Activated CD4-positive, alpha-beta T cell treated with anti-CD3 and anti-CD28 coated beads, Interleukin-2, amount 10 ng/mL, durations not matched to agents 24 days and 14 days (primary cell): ENCODE data around the gene ACCSL. TPM values are rescaled to one million over a fixed set of nuclear protein-coding genes. Genes with fewer than 3 reads are reported as not detected.

Experiments used
- DNase-seq: peaks from one replicate; pipeline ENCODE4 v3.0.0; 2022
- H3K27ac Mint-ChIP-seq: one replicate; pipeline ENCODE4 v1.8.0; 2022; ENCODE audit warnings: mild to moderate bottlenecking, mixed read lengths
- H3K27me3 Mint-ChIP-seq: one replicate; pipeline ENCODE4 v1.8.0; 2022; ENCODE audit warnings: mixed read lengths
- H3K36me3 Mint-ChIP-seq: one replicate; pipeline ENCODE4 v1.8.0; 2022; ENCODE audit warnings: low read depth, mild to moderate bottlenecking, mixed read lengths
- H3K4me1 Mint-ChIP-seq: one replicate; pipeline ENCODE4 v1.8.0; 2021; ENCODE audit warnings: mixed read lengths
- H3K4me3 Mint-ChIP-seq: one replicate; pipeline ENCODE4 v1.8.0; 2022; ENCODE audit warnings: mild to moderate bottlenecking, moderate library complexity, mixed read lengths
- H3K9me3 Mint-ChIP-seq: one replicate; pipeline ENCODE4 v1.8.0; 2021; ENCODE audit warnings: mixed read lengths
- intact Hi-C: fragments of 100-400 bp; cut with micrococcal nuclease; formaldehyde crosslinking; loops from one replicate; pipeline ENCODE4 v1.15.1; 2023
- total RNA-seq: library from RNA; stranded (reverse); gene quantifications from 2 replicates; pipeline ENCODE4 v1.2.3, GENCODE V29; 2022

The ACCSL gene
- not detected in 2 replicates for total RNA-seq

GRCh38 chr11:44047931-44048431 lies at the start of gene ACCSL:
Gene ACCSL, plus strand, starts transcription at chr11:44047981. Its CDS starts 56 bp downstream, at chr11:44048037.
- H3K27me3 Mint-ChIP-seq = peaks cover 10% of the 10 kb centered on the region
- no peaks in the 10 kb centered on the region for H3K4me1 Mint-ChIP-seq
- H3K9me3 Mint-ChIP-seq = no peaks in the 10 kb centered on the region
- no peak for DNase-seq
- intact Hi-C loops = no loop called here
- no peak within 1 kb of the TSS for H3K27ac Mint-ChIP-seq
- no peaks in the 10 kb centered on the region for H3K36me3 Mint-ChIP-seq
- no peak within 1 kb of the TSS for H3K4me3 Mint-ChIP-seq

GRCh38 chr11:43998308-43998707 lies 49.5 kb upstream of the ACCSL start:
- H3K36me3 Mint-ChIP-seq = no peaks in the 10 kb centered on the region
- intact Hi-C loops = no loop called here
- H3K27me3 Mint-ChIP-seq = no peaks in the 10 kb centered on the region
- no peak for DNase-seq
- no peaks in the 10 kb centered on the region for H3K4me1 Mint-ChIP-seq
- no peaks in the 10 kb centered on the region for H3K9me3 Mint-ChIP-seq
- H3K4me3 Mint-ChIP-seq = no peak overlapping the region
- H3K27ac Mint-ChIP-seq = no peak overlapping the region

GRCh38 chr11:44000731-44001130 lies 47.0 kb upstream of the ACCSL start:
- no peak for DNase-seq
- H3K27me3 Mint-ChIP-seq = no peaks in the 10 kb centered on the region
- no peak overlapping the region for H3K4me3 Mint-ChIP-seq
- H3K9me3 Mint-ChIP-seq = no peaks in the 10 kb centered on the region
- H3K36me3 Mint-ChIP-seq = no peaks in the 10 kb centered on the region
- H3K4me1 Mint-ChIP-seq = no peaks in the 10 kb centered on the region
- intact Hi-C loops = no loop called here
- no peak overlapping the region for H3K27ac Mint-ChIP-seq

GRCh38 chr11:44002191-44003093 lies 45.3 kb upstream of the ACCSL start:
- no peaks in the 10 kb centered on the region for H3K9me3 Mint-ChIP-seq
- H3K4me3 Mint-ChIP-seq = no peak overlapping the region
- H3K36me3 Mint-ChIP-seq = no peaks in the 10 kb centered on the region
- intact Hi-C loops = no loop called here
- no peak overlapping the region for H3K27ac Mint-ChIP-seq
- no peak for DNase-seq
- no peaks in the 10 kb centered on the region for H3K27me3 Mint-ChIP-seq
- H3K4me1 Mint-ChIP-seq = no peaks in the 10 kb centered on the region

GRCh38 chr11:44003736-44004451 lies 43.9 kb upstream of the ACCSL start:
- H3K4me1 Mint-ChIP-seq = no peaks in the 10 kb centered on the region
- DNase-seq = no peak
- H3K9me3 Mint-ChIP-seq = no peaks in the 10 kb centered on the region
- no peaks in the 10 kb centered on the region for H3K27me3 Mint-ChIP-seq
- H3K4me3 Mint-ChIP-seq = no peak overlapping the region
- no peak overlapping the region for H3K27ac Mint-ChIP-seq
- intact Hi-C loops = no loop called here
- no peaks in the 10 kb centered on the region for H3K36me3 Mint-ChIP-seq

- Mint-ChIP-seq H3K27ac (no peak overlapping the region), H3K4me1 (no peaks in the 10 kb centered on the region), H3K9me3 (no peaks in the 10 kb centered on the region), H3K27me3 (no peaks in the 10 kb centered on the region), H3K4me3 (no peak overlapping the region), H3K36me3 (no peaks in the 10 kb centered on the region)
- intact Hi-C loops = no loop called here
- no peak for DNase-seq
Observed at GRCh38 chr11:44004452-44005062, 43.2 kb upstream of the ACCSL start.

GRCh38 chr11:44005063-44005701 lies 42.6 kb upstream of the ACCSL start:
- intact Hi-C loops = no loop called here
- H3K36me3 Mint-ChIP-seq = no peaks in the 10 kb centered on the region
- no peak overlapping the region for H3K27ac Mint-ChIP-seq
- no peaks in the 10 kb centered on the region for H3K27me3 Mint-ChIP-seq
- no peak overlapping the region for H3K4me3 Mint-ChIP-seq
- no peaks in the 10 kb centered on the region for H3K9me3 Mint-ChIP-seq
- H3K4me1 Mint-ChIP-seq = no peaks in the 10 kb centered on the region
- no peak for DNase-seq

- no peak for DNase-seq
- intact Hi-C loops = no loop called here
- Mint-ChIP-seq H3K9me3 (no peaks in the 10 kb centered on the region), H3K4me3 (no peak overlapping the region), H3K4me1 (no peaks in the 10 kb centered on the region), H3K36me3 (no peaks in the 10 kb centered on the region), H3K27ac (no peak overlapping the region), H3K27me3 (peaks cover 4% of the 10 kb centered on the region)
Observed at GRCh38 chr11:44005956-44006355, 41.8 kb upstream of the ACCSL start.

- intact Hi-C loops = no loop called here
- Mint-ChIP-seq H3K4me3 (no peak overlapping the region), H3K27me3 (peaks cover 7% of the 10 kb centered on the region), H3K4me1 (no peaks in the 10 kb centered on the region), H3K27ac (no peak overlapping the region), H3K9me3 (no peaks in the 10 kb centered on the region), H3K36me3 (no peaks in the 10 kb centered on the region)
- no peak for DNase-seq
Observed at GRCh38 chr11:44006917-44007361, 40.8 kb upstream of the ACCSL start.

- Mint-ChIP-seq H3K4me1 (no peaks in the 10 kb centered on the region), H3K27ac (no peak overlapping the region), H3K27me3 (peaks cover 7% of the 10 kb centered on the region), H3K36me3 (no peaks in the 10 kb centered on the region), H3K9me3 (no peaks in the 10 kb centered on the region), H3K4me3 (no peak overlapping the region)
- intact Hi-C loops = no loop called here
- DNase-seq = no peak
Observed at GRCh38 chr11:44007481-44008087, 40.2 kb upstream of the ACCSL start.

GRCh38 chr11:44008088-44008501 lies 39.7 kb upstream of the ACCSL start:
- H3K36me3 Mint-ChIP-seq = no peaks in the 10 kb centered on the region
- H3K4me1 Mint-ChIP-seq = no peaks in the 10 kb centered on the region
- no peaks in the 10 kb centered on the region for H3K9me3 Mint-ChIP-seq
- no peak for DNase-seq
- peaks cover 9% of the 10 kb centered on the region for H3K27me3 Mint-ChIP-seq
- no peak overlapping the region for H3K4me3 Mint-ChIP-seq
- intact Hi-C loops = no loop called here
- no peak overlapping the region for H3K27ac Mint-ChIP-seq

- no peak overlapping the region for H3K27ac Mint-ChIP-seq
- intact Hi-C loops = no loop called here
- no peaks in the 10 kb centered on the region for H3K36me3 Mint-ChIP-seq
- H3K27me3 Mint-ChIP-seq = peaks cover 9% of the 10 kb centered on the region
- no peaks in the 10 kb centered on the region for H3K4me1 Mint-ChIP-seq
- no peak for DNase-seq
- no peak overlapping the region for H3K4me3 Mint-ChIP-seq
- no peaks in the 10 kb centered on the region for H3K9me3 Mint-ChIP-seq
Observed at GRCh38 chr11:44008698-44009097, 39.1 kb upstream of the ACCSL start.

- Mint-ChIP-seq H3K4me1 (no peaks in the 10 kb centered on the region), H3K4me3 (no peak overlapping the region), H3K9me3 (no peaks in the 10 kb centered on the region), H3K27me3 (peaks cover 9% of the 10 kb centered on the region), H3K27ac (no peak overlapping the region), H3K36me3 (no peaks in the 10 kb centered on the region)
- no peak for DNase-seq
- intact Hi-C loops = no loop called here
Observed at GRCh38 chr11:44010789-44011251, 37.0 kb upstream of the ACCSL start.
